Fibroblast of the aortic adventitia (primary cell): ENCODE measurements around the gene GPR68. TPM values are rescaled to one million over a fixed set of nuclear protein-coding genes. Genes with fewer than 3 reads are reported as not detected.

Experiments used
- DNase-seq: peaks from one replicate; pipeline ENCODE4 v3.0.0-alpha.2; 2010; ENCODE audit warnings: low read depth
- H3K4me3 ChIP-seq: 2 replicates; pipeline ENCODE4 v1.5.1; 2011; ENCODE audit warnings: low read depth, mild to moderate bottlenecking, control low read depth, low read length, moderate library complexity
- total RNA-seq: library from RNA; depleted of rRNA; stranded (reverse); fragments of >200 nt; gene quantifications from 2 replicates; pipeline ENCODE4 v1.2.3, GENCODE V29; 2012; ENCODE audit warnings: low replicate concordance
- TF ChIP-seq, protein P1 (sequence below): IDR thresholded peaks from 2 replicates; pipeline ENCODE4 v1.5.1; 2011; ENCODE audit warnings: mild to moderate bottlenecking, low read length, control low read depth, inconsistent platforms; ENCODE audit not compliant: insufficient read depth

Gene GPR68
- total RNA-seq, 1 donor: 17.1 TPM

DNA sequence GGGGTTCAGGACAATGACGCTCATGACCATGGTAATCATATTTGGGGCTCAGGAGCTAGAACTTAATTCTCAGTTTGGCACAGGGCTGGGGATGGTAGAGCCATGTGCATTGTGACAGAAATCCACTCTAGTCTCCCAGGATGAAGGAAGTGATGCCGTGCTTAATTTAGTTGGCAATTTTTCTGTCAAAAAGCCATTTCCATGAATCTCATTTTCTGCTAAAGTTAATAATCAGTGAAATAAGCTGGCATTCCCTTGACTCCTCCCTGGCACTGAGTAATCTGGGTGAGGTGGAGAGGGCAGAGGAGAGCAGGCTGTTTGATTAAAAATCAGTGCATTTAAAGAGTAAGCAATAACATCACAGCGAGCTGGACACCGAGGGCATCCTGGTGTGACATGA is 45.0 kb upstream of the GPR68 start:
- H3K4me3 ChIP-seq: no peak overlapping the region
- DNase-seq: no peak
- TF ChIP-seq, protein P1, sequence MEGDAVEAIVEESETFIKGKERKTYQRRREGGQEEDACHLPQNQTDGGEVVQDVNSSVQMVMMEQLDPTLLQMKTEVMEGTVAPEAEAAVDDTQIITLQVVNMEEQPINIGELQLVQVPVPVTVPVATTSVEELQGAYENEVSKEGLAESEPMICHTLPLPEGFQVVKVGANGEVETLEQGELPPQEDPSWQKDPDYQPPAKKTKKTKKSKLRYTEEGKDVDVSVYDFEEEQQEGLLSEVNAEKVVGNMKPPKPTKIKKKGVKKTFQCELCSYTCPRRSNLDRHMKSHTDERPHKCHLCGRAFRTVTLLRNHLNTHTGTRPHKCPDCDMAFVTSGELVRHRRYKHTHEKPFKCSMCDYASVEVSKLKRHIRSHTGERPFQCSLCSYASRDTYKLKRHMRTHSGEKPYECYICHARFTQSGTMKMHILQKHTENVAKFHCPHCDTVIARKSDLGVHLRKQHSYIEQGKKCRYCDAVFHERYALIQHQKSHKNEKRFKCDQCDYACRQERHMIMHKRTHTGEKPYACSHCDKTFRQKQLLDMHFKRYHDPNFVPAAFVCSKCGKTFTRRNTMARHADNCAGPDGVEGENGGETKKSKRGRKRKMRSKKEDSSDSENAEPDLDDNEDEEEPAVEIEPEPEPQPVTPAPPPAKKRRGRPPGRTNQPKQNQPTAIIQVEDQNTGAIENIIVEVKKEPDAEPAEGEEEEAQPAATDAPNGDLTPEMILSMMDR: no peak

DNA sequence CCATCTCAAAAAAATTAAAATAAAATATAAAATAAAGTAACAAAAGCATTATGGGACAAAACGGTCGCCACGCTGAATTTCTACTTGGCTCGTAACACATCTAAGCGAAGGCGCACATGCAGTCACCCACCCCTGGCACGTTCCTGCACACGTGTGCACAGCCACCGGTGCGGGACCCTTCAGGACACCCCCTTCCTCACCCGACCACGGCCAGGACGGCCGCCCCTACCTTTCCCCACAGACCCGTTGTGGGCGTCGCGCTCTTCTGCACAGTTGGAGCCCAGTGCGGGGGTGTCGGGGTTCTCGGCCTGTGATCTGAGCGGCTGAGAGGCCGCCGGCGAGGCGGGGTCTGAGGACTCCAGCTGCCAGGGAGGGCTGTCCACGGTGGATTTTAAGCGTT is 44.4 kb upstream of the GPR68 start:
- TF ChIP-seq, protein P1: no peak
- DNase-seq: no peak
- H3K4me3 ChIP-seq: no peak overlapping the region

DNA sequence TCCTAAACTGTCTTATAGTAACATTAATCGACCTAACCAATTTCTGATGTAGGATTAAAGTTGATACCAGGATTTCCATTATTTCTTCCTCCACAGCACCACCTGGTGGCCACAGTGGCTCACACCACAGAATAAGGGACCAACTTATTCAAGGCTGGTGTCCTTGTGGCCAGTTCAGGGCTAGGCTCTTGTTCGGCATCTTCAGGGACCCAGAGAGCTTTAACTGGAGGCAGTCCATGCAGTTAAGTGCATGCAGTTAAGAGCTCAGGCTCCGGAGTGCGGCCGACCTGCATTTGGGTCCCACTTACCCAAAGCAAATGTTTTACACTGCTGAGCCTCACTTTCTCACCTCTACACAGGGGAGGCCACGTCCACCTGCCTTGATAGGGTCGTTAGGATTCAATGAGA is 42.0 kb upstream of the GPR68 start:
- TF ChIP-seq, protein P1: peak; percentile 86
- H3K4me3 ChIP-seq: no peak overlapping the region
- peak; percentile 83 for DNase-seq

DNA sequence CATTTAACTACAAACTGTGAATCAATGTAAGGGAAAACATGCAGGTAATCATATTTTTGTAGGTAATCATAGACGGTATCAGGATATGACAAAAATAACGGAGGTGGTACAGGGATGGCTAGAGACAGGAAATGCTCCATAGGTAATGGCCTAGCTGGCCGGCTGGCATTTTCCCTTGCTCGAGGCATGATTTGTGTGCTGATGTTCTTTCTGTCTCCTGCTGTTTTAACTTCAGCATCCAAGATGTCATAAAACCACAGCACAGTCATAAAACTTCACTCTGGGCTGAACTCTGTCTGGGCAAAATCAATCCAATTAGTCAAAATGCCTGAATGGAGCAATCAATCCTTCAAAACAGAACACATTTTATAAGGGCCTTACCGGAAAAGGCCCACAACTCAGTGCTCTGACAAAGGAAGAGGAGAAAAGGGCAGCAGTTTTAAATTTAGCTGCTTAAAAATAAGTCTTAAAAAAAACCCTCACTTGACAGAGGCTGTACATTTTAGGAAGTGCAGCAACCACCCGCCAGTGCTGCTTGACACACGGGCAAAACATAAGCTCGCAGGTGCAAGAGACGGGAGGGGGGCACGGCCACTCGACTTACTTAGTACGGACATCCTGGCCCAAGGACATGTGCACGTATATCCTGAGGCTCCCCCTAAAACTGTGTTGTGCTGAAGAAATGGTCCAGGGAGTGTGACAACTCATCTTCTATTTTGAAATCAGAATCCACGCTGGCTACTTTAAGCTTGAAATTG is 40.5 kb upstream of the GPR68 start:
- DNase-seq: no peak
- TF ChIP-seq, protein P1: no peak
- H3K4me3 ChIP-seq: no peak overlapping the region

DNA sequence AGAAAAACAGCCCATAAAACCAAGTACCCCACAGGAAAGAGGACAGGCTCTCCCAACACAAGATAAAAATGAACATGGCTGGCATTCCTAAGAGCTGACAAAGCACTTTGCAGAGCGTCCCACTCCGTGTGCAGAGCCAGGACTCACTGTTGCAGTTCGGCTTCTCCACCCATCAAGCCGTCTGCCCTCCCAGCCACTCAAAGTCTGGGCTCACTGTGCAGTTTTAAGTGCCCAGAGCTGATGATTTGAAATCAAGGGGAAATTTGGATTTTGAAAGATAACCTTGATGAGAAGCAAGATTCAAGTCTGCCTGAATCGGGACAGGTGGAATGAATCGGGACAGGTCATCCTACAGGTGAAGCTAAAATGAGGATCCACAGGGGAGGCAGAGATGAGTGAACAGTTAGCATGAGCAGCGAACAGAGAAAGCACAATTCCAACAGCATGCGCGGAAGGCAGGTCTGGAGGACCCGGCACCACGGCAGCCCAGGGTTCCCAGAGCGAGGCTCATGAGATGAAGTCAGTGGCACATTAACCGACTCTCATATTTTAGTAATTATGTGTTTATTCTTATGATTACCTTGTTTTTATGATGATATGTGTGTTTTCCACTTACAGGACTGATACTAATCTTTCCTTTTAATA is 39.8 kb upstream of the GPR68 start:
- no peak overlapping the region for H3K4me3 ChIP-seq
- DNase-seq: peak; percentile 86
- TF ChIP-seq, protein P1: no peak

DNA sequence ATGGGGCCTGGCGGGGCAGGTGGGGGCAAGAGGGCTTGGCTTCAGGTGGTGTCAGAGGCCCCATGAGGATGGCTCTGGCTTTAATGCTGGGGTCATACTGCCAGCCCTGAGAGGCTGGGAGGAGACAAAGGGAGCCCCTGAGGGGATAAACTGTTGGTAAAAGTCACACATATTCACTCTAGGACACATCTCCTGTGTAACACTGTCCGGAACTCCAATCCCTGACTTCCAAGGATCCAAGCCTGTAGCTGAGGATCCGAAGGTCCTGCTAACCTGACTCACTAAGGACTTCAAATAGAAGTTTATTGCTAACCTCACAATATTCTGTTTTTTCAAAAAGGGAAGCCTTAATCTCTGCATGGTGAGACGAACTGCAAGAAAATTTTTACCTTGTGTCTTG is 39.2 kb upstream of the GPR68 start:
- H3K4me3 ChIP-seq: no peak overlapping the region
- TF ChIP-seq, protein P1: no peak
- no peak for DNase-seq
